ENCODE measurements around the gene OR2C3. TPM values are rescaled to one million over a fixed set of nuclear protein-coding genes. Genes with fewer than 3 reads are reported as not detected.

Gene OR2C3
- total and polyA plus RNA-seq, 4 experiments from 2014 or later = not detected

GRCh38 chr1:247557926-247558674 is 21.9 kb upstream of the OR2C3 start:
- ChIA-PET CTCF (ENCODE audit: partially characterized antibody) (no interaction called here), POLR2A (ENCODE audit: partially characterized antibody) (no interaction called here)
- no peak overlapping the region for H3K27ac ChIP-seq (ENCODE audit: low read depth, low read length)
- H3K9me3 ChIP-seq (ENCODE audit: control insufficient read depth in 1 of 2, low read length in 2 of 2) = no peaks in the 10 kb centered on the region
- no peak overlapping the region for H3K27ac Mint-ChIP-seq
- no peak overlapping the region for H3K4me3 ChIP-seq (ENCODE audit: low read length in 2 of 2)
- DNase-seq = no peak
- H3K27me3 Mint-ChIP-seq = peaks cover 2% of the 10 kb centered on the region in 2 donors
- H3K4me1 ChIP-seq (ENCODE audit: insufficient read depth, low read length) = no peaks in the 10 kb centered on the region
- H3K4me3 Mint-ChIP-seq = no peak overlapping the region
- intact Hi-C loops (cut with micrococcal nuclease) = no loop called here
- H3K4me1 Mint-ChIP-seq = no peaks in the 10 kb centered on the region
- H3K27me3 ChIP-seq (ENCODE audit: insufficient read depth, low read length) = no peaks in the 10 kb centered on the region
- H3K36me3 ChIP-seq (ENCODE audit: insufficient read depth, low read length) = no peaks in the 10 kb centered on the region
- no peaks in the 10 kb centered on the region for H3K36me3 Mint-ChIP-seq
- no peaks in the 10 kb centered on the region for H3K9me3 Mint-ChIP-seq

GRCh38 chr1:247552231-247552630 is 16.0 kb upstream of the OR2C3 start:
- Mint-ChIP-seq H3K27ac (no peak overlapping the region), H3K36me3 (no peaks in the 10 kb centered on the region), H3K4me1 (peaks cover 5 to 10% (median 7%) of the 10 kb centered on the region in 4 donors), H3K9me3 (no peaks in the 10 kb centered on the region), H3K4me3 (no peak overlapping the region), H3K27me3 (peaks cover 13 to 15% of the 10 kb centered on the region in 2 donors)
- H3K36me3 ChIP-seq (ENCODE audit: insufficient read depth, low read length) = no peaks in the 10 kb centered on the region
- no peak for DNase-seq
- no peaks in the 10 kb centered on the region for H3K9me3 ChIP-seq (ENCODE audit: control insufficient read depth in 1 of 2, low read length in 2 of 2)
- ChIA-PET CTCF (ENCODE audit: partially characterized antibody) (no interaction called here), POLR2A (ENCODE audit: partially characterized antibody) (no interaction called here)
- H3K4me3 ChIP-seq (ENCODE audit: low read length in 2 of 2) = no peak overlapping the region
- H3K27me3 ChIP-seq (ENCODE audit: insufficient read depth, low read length) = no peaks in the 10 kb centered on the region
- intact Hi-C loops (cut with micrococcal nuclease) = no loop called here
- no peak overlapping the region for H3K27ac ChIP-seq (ENCODE audit: low read depth, low read length)
- no peaks in the 10 kb centered on the region for H3K4me1 ChIP-seq (ENCODE audit: insufficient read depth, low read length)

- Mint-ChIP-seq H3K27ac (no peak overlapping the region), H3K9me3 (no peaks in the 10 kb centered on the region), H3K27me3 (peaks cover 12 to 15% of the 10 kb centered on the region in 2 donors), H3K4me1 (peaks cover 5 to 10% (median 7%) of the 10 kb centered on the region in 4 donors), H3K4me3 (no peak overlapping the region), H3K36me3 (no peaks in the 10 kb centered on the region)
- H3K4me1 ChIP-seq (ENCODE audit: insufficient read depth, low read length) = no peaks in the 10 kb centered on the region
- H3K27me3 ChIP-seq (ENCODE audit: insufficient read depth, low read length) = no peaks in the 10 kb centered on the region
- no peaks in the 10 kb centered on the region for H3K9me3 ChIP-seq (ENCODE audit: control insufficient read depth in 1 of 2, low read length in 2 of 2)
- DNase-seq = no peak
- ChIA-PET POLR2A (ENCODE audit: partially characterized antibody) (no interaction called here), CTCF (ENCODE audit: partially characterized antibody) (no interaction called here)
- H3K4me3 ChIP-seq (ENCODE audit: low read length in 2 of 2) = no peak overlapping the region
- no peaks in the 10 kb centered on the region for H3K36me3 ChIP-seq (ENCODE audit: insufficient read depth, low read length)
- H3K27ac ChIP-seq (ENCODE audit: low read depth, low read length) = no peak overlapping the region
- intact Hi-C loops (cut with micrococcal nuclease) = no loop called here
Measured at GRCh38 chr1:247551721-247552120, 15.5 kb upstream of the OR2C3 start.

DNA sequence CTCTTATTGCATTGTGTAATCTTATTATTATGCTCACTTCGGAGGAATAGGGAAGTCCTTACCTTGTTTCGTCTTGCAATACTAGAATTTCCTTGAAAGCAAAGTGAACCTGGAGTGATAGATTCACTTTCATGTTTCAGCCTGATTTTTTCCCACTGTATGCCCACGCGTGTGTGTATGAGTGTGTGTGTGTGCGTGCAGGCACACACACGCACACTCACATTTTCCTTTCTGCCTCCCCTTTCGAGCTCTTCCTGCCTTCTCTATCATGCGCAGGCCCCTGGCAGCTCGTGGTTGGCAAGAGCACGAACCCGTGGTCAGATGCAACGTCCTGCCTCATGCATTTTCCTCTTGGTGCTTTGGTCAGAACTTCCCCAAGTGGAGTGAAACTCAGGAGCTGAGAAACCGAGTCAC is 12.5 kb upstream of the OR2C3 start, which contains the start of gene GCSAML:
TSS of gene GCSAML (plus strand) at position 366 of the 414 bp plus-strand sequence. CDS start 58 bp downstream, outside the sequence.
- H3K4me3 ChIP-seq (ENCODE audit: low read length in 2 of 2) = no peak within 1 kb of the TSS
- no peaks in the 10 kb centered on the region for H3K4me1 ChIP-seq (ENCODE audit: insufficient read depth, low read length)
- H3K27me3 ChIP-seq (ENCODE audit: insufficient read depth, low read length) = no peaks in the 10 kb centered on the region
- Mint-ChIP-seq H3K36me3 (no peaks in the 10 kb centered on the region), H3K9me3 (no peaks in the 10 kb centered on the region), H3K4me3 (peak within 1 kb of the TSS in 1 of 8 donors; percentile 13), H3K4me1 (peaks cover 5 to 10% (median 7%) of the 10 kb centered on the region in 4 donors), H3K27me3 (peaks cover 14 to 28% of the 10 kb centered on the region in 2 donors), H3K27ac (peak within 1 kb of the TSS in 1 of 7 donors; percentile 32)
- intact Hi-C loops (cut with micrococcal nuclease) = no loop called here
- CTCF ChIA-PET (ENCODE audit: partially characterized antibody) = no interaction called here
- no peaks in the 10 kb centered on the region for H3K36me3 ChIP-seq (ENCODE audit: insufficient read depth, low read length)
- DNase-seq = no peak
- POLR2A ChIA-PET (ENCODE audit: partially characterized antibody) = no interaction called here
- no peak within 1 kb of the TSS for H3K27ac ChIP-seq (ENCODE audit: low read depth, low read length)
- H3K9me3 ChIP-seq (ENCODE audit: control insufficient read depth in 1 of 2, low read length in 2 of 2) = no peaks in the 10 kb centered on the region

DNA sequence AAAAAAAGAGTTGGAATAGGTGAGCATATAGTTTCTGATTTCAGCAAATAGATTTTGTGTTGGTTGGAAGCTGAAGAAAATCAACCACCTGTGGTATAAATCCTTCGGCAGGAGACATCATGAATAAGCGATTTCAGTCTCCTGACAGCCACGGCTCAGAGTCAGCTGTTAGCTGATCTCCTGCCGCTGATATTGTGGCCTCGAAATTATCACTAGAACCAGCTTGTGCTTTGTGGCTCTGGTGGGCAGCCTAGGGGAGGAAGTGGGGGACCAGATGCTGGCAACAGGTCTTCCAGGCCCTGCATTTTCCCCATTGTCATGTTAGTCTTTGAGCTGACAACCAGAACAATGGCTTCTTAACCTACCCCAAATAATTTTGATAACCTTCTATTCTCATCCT is 11.9 kb upstream of the OR2C3 start:
- Mint-ChIP-seq H3K9me3 (no peaks in the 10 kb centered on the region), H3K4me1 (peaks cover 5 to 10% (median 7%) of the 10 kb centered on the region in 4 donors), H3K36me3 (no peaks in the 10 kb centered on the region), H3K4me3 (no peak overlapping the region), H3K27ac (no peak overlapping the region), H3K27me3 (peaks cover 14 to 29% of the 10 kb centered on the region in 2 donors)
- no peaks in the 10 kb centered on the region for H3K9me3 ChIP-seq (ENCODE audit: control insufficient read depth in 1 of 2, low read length in 2 of 2)
- ChIA-PET POLR2A (ENCODE audit: partially characterized antibody) (no interaction called here), CTCF (ENCODE audit: partially characterized antibody) (no interaction called here)
- no peak for DNase-seq
- H3K27me3 ChIP-seq (ENCODE audit: insufficient read depth, low read length) = no peaks in the 10 kb centered on the region
- H3K36me3 ChIP-seq (ENCODE audit: insufficient read depth, low read length) = no peaks in the 10 kb centered on the region
- no peak overlapping the region for H3K4me3 ChIP-seq (ENCODE audit: low read length in 2 of 2)
- no peak overlapping the region for H3K27ac ChIP-seq (ENCODE audit: low read depth, low read length)
- intact Hi-C loops (cut with micrococcal nuclease) = no loop called here
- no peaks in the 10 kb centered on the region for H3K4me1 ChIP-seq (ENCODE audit: insufficient read depth, low read length)

- no peaks in the 10 kb centered on the region for H3K36me3 ChIP-seq (ENCODE audit: insufficient read depth, low read length)
- no peaks in the 10 kb centered on the region for H3K9me3 ChIP-seq (ENCODE audit: control insufficient read depth in 1 of 2, low read length in 2 of 2)
- CTCF ChIA-PET (ENCODE audit: partially characterized antibody) = no interaction called here
- H3K27me3 ChIP-seq (ENCODE audit: insufficient read depth, low read length) = no peaks in the 10 kb centered on the region
- H3K9me3 Mint-ChIP-seq = peaks cover 0 to 5% (median 0%) of the 10 kb centered on the region in 8 donors
- no peaks in the 10 kb centered on the region for H3K4me1 Mint-ChIP-seq
- POLR2A ChIA-PET (ENCODE audit: partially characterized antibody) = no interaction called here
- intact Hi-C loops (cut with micrococcal nuclease) = no loop called here
- no peak for DNase-seq
- H3K36me3 Mint-ChIP-seq = no peaks in the 10 kb centered on the region
- H3K4me1 ChIP-seq (ENCODE audit: insufficient read depth, low read length) = no peaks in the 10 kb centered on the region
- peaks cover 22 to 28% of the 10 kb centered on the region in 2 donors for H3K27me3 Mint-ChIP-seq
- no peak overlapping the region for H3K4me3 Mint-ChIP-seq
- no peak overlapping the region for H3K27ac ChIP-seq (ENCODE audit: low read depth, low read length)
- H3K4me3 ChIP-seq (ENCODE audit: low read length in 2 of 2) = no peak overlapping the region
- no peak overlapping the region for H3K27ac Mint-ChIP-seq
Measured at GRCh38 chr1:247542811-247543210, 6.6 kb upstream of the OR2C3 start.

GRCh38 chr1:247540581-247540980 is 4.3 kb upstream of the OR2C3 start:
- no peaks in the 10 kb centered on the region for H3K4me1 Mint-ChIP-seq
- H3K27me3 Mint-ChIP-seq = peaks cover 20 to 28% of the 10 kb centered on the region in 2 donors
- ChIA-PET CTCF (ENCODE audit: partially characterized antibody) (no interaction called here), POLR2A (ENCODE audit: partially characterized antibody) (no interaction called here)
- Histone ChIP-seq H3K4me3 (ENCODE audit: low read length in 2 of 2) (no peak overlapping the region), H3K27me3 (ENCODE audit: insufficient read depth, low read length) (no peaks in the 10 kb centered on the region), H3K9me3 (ENCODE audit: control insufficient read depth in 1 of 2, low read length in 2 of 2) (no peaks in the 10 kb centered on the region), H3K4me1 (ENCODE audit: insufficient read depth, low read length) (no peaks in the 10 kb centered on the region), H3K36me3 (ENCODE audit: insufficient read depth, low read length) (no peaks in the 10 kb centered on the region), H3K27ac (ENCODE audit: low read depth, low read length) (no peak overlapping the region)
- H3K36me3 Mint-ChIP-seq = no peaks in the 10 kb centered on the region
- peaks cover 0 to 5% (median 0%) of the 10 kb centered on the region in 8 donors for H3K9me3 Mint-ChIP-seq
- DNase-seq = no peak
- peak overlapping the region in 1 of 7 donors; percentile 23 for H3K27ac Mint-ChIP-seq
- intact Hi-C loops (cut with micrococcal nuclease) = no loop called here
- no peak overlapping the region for H3K4me3 Mint-ChIP-seq

All from CD4-positive, alpha-beta memory T cell (primary cell).